ENCODE measurements around the gene AUH.

- TF ChIP-seq NKRF (IDR thresholded peaks at IDR 0.05; ENCODE audit: borderline replicate concordance) (no peak), ZNF280B (CRISPR knock-in tag; IDR thresholded peaks at IDR 0.05) (no peak), CTCF (IDR thresholded peaks at IDR 0.05 in 2 of 3, conservative IDR thresholded peaks at IDR 0.05 in 1 of 3; ENCODE audit: insufficient read depth in 2 of 3, low read depth in 1 of 3, low read length in 3 of 3) (no peak), ZNF165 (CRISPR knock-in tag; IDR thresholded peaks at IDR 0.05; ENCODE audit: borderline replicate concordance) (no peak), MYC (IDR thresholded peaks at IDR 0.05; ENCODE audit: low read depth, low read length) (no peak), MYC (CRISPR knock-in tag; IDR thresholded peaks at IDR 0.05; ENCODE audit: borderline replicate concordance, low read depth) (no peak), BACH1 (tag; IDR thresholded peaks at IDR 0.05) (no peak), TAF7 (tag; IDR thresholded peaks at IDR 0.05) (no peak), ZFPM2 (CRISPR knock-in tag; IDR thresholded peaks at IDR 0.05) (no peak), ZNF778 (CRISPR knock-in tag; IDR thresholded peaks at IDR 0.05) (no peak), POLR2A (conservative IDR thresholded peaks at IDR 0.05) (no peak), CBX8 (IDR thresholded peaks at IDR 0.05; ENCODE audit: borderline replicate concordance, extremely low read depth, low read depth, low read length, poor library complexity, severe bottlenecking) (no peak)
Measured at GRCh38 chr9:91306296-91306630, 55.5 kb downstream of the AUH start.

Measured in K562 (cell line).